Left cardiac atrium (tissue), 4 donors: ENCODE data around the gene LBX1. TPM values are rescaled to one million over a fixed set of nuclear protein-coding genes. Genes with fewer than 3 reads are reported as not detected.
A peak's percentile ranks its signal among the peaks of the same experiment; 100 is the strongest.

Experiments
- ATAC-seq, 2 donors: fragments of 200-7000 bp; cut with Tn5 transposase; one replicate each; pipeline ENCODE4 v1.9.1; 2020; ENCODE audit warnings: mild to moderate bottlenecking in 2 of 2, moderate library complexity in 2 of 2
- DNase-seq: peaks from one replicate; pipeline ENCODE4 v3.0.0-alpha.2; 2020
- intact Hi-C, 2 donors: fragments of 100-400 bp; cut with DNase I; formaldehyde crosslinking; loops; one replicate each; pipeline versions ENCODE4 v1.14.1 to v1.15.1; 2022 to 2023
- total RNA-seq, 2 donors: library from RNA; stranded (reverse); fragmentation: NEBNext Ultra II Directional; extraction: Animal tissue kit (Norgen Biotek cat#: 25700); gene quantifications; one replicate each; pipeline ENCODE4 v1.2.1, GENCODE V29; 2021
- donor health status: DM: no; HTN: yes; CAD: no.
- donor health status: DM: no; HTN: yes; CAD: no; lungs with severe emphysema.
- donor health status: DM: yes; HTN: yes; CAD: no.
- donor health status: Dilated cardiomyopathy.

Gene LBX1
- total RNA-seq, 2 donors from 2014 or later: not detected

- DNase-seq: no peak
- intact Hi-C loops: no loop called here
These were observed 1.7 kb downstream of the LBX1 start for GRCh38 chr10:101227429-101228152.

GRCh38 chr10:101226491-101227428 is 2.5 kb downstream of the LBX1 start:
- DNase-seq (no peak), ATAC-seq (no peak)
- intact Hi-C loops: no loop called here

More at GRCh38 chr10:101227429-101228152, 1.7 kb downstream of the LBX1 start:
- ATAC-seq: no peak

- ATAC-seq (no peak), DNase-seq (no peak)
- intact Hi-C loops: no loop called here
These were observed 3.3 kb downstream of the LBX1 start for GRCh38 chr10:101225846-101226421.

- intact Hi-C loops: no loop called here
- no peak for DNase-seq
- no peak for ATAC-seq
These were observed 4.1 kb downstream of the LBX1 start for GRCh38 chr10:101224910-101225823.

GRCh38 chr10:101224060-101224909 is 5.0 kb downstream of the LBX1 start:
- intact Hi-C loops: no loop called here
- no peak for DNase-seq
- no peak for ATAC-seq

GRCh38 chr10:101223274-101224059 is 5.8 kb downstream of the LBX1 start:
- ATAC-seq (no peak), DNase-seq (no peak)
- intact Hi-C loops: no loop called here

- DNase-seq (no peak), ATAC-seq (peak; percentile 15 to 28)
- intact Hi-C loops: no loop called here
These were observed 6.5 kb downstream of the LBX1 start for GRCh38 chr10:101222683-101223273.

- intact Hi-C loops: no loop called here
- ATAC-seq (no peak), DNase-seq (no peak)
These were observed 7.2 kb downstream of the LBX1 start for GRCh38 chr10:101221963-101222531.

GRCh38 chr10:101221549-101221948 is 7.7 kb downstream of the LBX1 start:
- DNase-seq: no peak
- no peak for ATAC-seq
- intact Hi-C loops: no loop called here

GRCh38 chr10:101219946-101220451 is 9.3 kb downstream of the LBX1 start:
- intact Hi-C loops: loop anchor here (5.0 to 10.0 kb wide), 3 partner anchors 245 to 555 kb away; partner anchors contain the start of gene FGF8 (in 1 of the 2)
- no peak for DNase-seq
- no peak for ATAC-seq

GRCh38 chr10:101219139-101219945 is 9.9 kb downstream of the LBX1 start:
- DNase-seq (no peak), ATAC-seq (no peak)
- intact Hi-C loops: loop anchor here (5.0 to 10.0 kb wide), 3 partner anchors 245 to 555 kb away; partner anchors contain the start of gene FGF8 (in 1 of the 2)

- ATAC-seq (no peak), DNase-seq (no peak)
- intact Hi-C loops: loop anchor here (5.0 to 10.0 kb wide), 3 partner anchors 246 to 556 kb away; partner anchors contain the start of gene FGF8 (in 1 of the 2)
These were observed 10.7 kb downstream of the LBX1 start for GRCh38 chr10:101218351-101219138.

- no peak for DNase-seq
- ATAC-seq: peak in 1 of 2 donors; percentile 35
These were observed 11.6 kb downstream of the LBX1 start for GRCh38 chr10:101217450-101218281.

More at GRCh38 chr10:101217450-101218281, 11.6 kb downstream of the LBX1 start:
- intact Hi-C loops: loop anchor here (5.0 to 10.0 kb wide), 3 partner anchors 247 to 557 kb away; partner anchors contain the start of gene FGF8 (in 1 of the 2)
